Stomach (tissue), 9 donors: ENCODE results near the gene CLSTN3. TPM values are rescaled to one million over a fixed set of nuclear protein-coding genes. Genes with fewer than 3 reads are reported as not detected.

ENCODE experiments used
- DNase-seq, 2 donors: peaks; one replicate each; pipeline versions ENCODE4 v3.0.0 to v3.0.0-alpha.2; 2013 to 2019
- H3K27ac ChIP-seq, 5 donors: fragments of 200-600 bp in 4 of 5; sonication (generic) in 4 of 5; one replicate each; pipeline ENCODE4 v1.5.1; 2013 to 2019; ENCODE audit warnings: mild to moderate bottlenecking in 1 of 5, moderate library complexity in 1 of 5
- H3K27me3 ChIP-seq, 3 donors: fragments of 200-600 bp; sonication (generic); one replicate each; pipeline ENCODE4 v1.5.1; 2017 to 2019; ENCODE audit warnings: mixed run types in 1 of 3
- H3K36me3 ChIP-seq, 4 donors: fragments of 200-600 bp; sonication (generic); 1 replicate in 3 of 4; 2 replicates in 1 of 4; pipeline ENCODE4 v1.5.1; 2016 to 2019
- H3K4me1 ChIP-seq, 4 donors: fragments of 200-600 bp; sonication (generic); one replicate each; pipeline ENCODE4 v1.5.1; 2016 to 2019
- H3K4me3 ChIP-seq, 4 donors: fragments of 200-600 bp; sonication (generic) in 3 of 4; one replicate each; pipeline ENCODE4 v1.5.1; 2016 to 2019; ENCODE audit warnings: mild to moderate bottlenecking in 1 of 4
- H3K9me3 ChIP-seq, 4 donors: fragments of 200-600 bp; sonication (generic); one replicate each; pipeline ENCODE4 v1.5.1; 2016 to 2019
- CTCF ChIP-seq, 7 experiments: fragments of 450-650 bp in 4 of 7; fragments of 200-600 bp in 3 of 7; sonication (generic) in 3 of 7; IDR thresholded peaks; one replicate each; pipeline ENCODE4 v1.5.1; 2016 to 2019; ENCODE audit warnings: antibody characterized with exemption in 7 of 7, control low read depth in 2 of 7, mild to moderate bottlenecking in 1 of 7
- EP300 ChIP-seq: sonication (generic); formaldehyde crosslinking; IDR thresholded peaks from one replicate; pipeline ENCODE4 v1.6.1; 2017; ENCODE audit warnings: antibody characterized with exemption
- POLR2A ChIP-seq, 4 donors: fragments of 450-650 bp; IDR thresholded peaks; one replicate each; pipeline ENCODE4 v1.6.1; 2016; ENCODE audit warnings: antibody characterized with exemption in 4 of 4, control low read depth in 2 of 4, mild to moderate bottlenecking in 1 of 4, moderate library complexity in 1 of 4
- POLR2AphosphoS5 ChIP-seq, 3 donors: sonication (generic); formaldehyde crosslinking; IDR thresholded peaks; one replicate each; pipeline ENCODE4 v1.6.1; 2016; ENCODE audit warnings: antibody characterized with exemption in 3 of 3
- WGBS, 5 donors: extraction: QIAGEN DNeasy Blood & Tissue Kit in 3 of 5; methylation state at CpG; one replicate each; pipeline versions ENCODE4 v1.1.5 to v1.1.7; 2013 to 2018; 5-methylcytosine and 5-hydroxymethylcytosine counted together
- intact Hi-C: fragments of 100-400 bp; cut with DNase I; formaldehyde crosslinking; loops from one replicate; pipeline ENCODE4 v1.15.1; 2023; ENCODE audit warnings: low total_unique reads
- polyA plus RNA-seq, 3 donors: library from polyadenylated mRNA; stranded (reverse); fragments of 200-250 nt; gene quantifications; one replicate each; pipeline ENCODE4 v1.2.3, GENCODE V29; 2013
- total RNA-seq, 5 donors: library from RNA; depleted of rRNA; stranded (reverse); fragments of >200 nt; gene quantifications; one replicate each; pipeline versions ENCODE4 v1.1.0 to v1.2.3, GENCODE V29; 2014 to 2016
- donor health status: healthy with polysubstance abuse.
- donor health status: Bipolar disorder and iron deficiency.
- donor health status: healthy.

Gene CLSTN3
- total and polyA plus RNA-seq, 8 donors, result 2.4 to 149 (median 17.5) TPM

DNA sequence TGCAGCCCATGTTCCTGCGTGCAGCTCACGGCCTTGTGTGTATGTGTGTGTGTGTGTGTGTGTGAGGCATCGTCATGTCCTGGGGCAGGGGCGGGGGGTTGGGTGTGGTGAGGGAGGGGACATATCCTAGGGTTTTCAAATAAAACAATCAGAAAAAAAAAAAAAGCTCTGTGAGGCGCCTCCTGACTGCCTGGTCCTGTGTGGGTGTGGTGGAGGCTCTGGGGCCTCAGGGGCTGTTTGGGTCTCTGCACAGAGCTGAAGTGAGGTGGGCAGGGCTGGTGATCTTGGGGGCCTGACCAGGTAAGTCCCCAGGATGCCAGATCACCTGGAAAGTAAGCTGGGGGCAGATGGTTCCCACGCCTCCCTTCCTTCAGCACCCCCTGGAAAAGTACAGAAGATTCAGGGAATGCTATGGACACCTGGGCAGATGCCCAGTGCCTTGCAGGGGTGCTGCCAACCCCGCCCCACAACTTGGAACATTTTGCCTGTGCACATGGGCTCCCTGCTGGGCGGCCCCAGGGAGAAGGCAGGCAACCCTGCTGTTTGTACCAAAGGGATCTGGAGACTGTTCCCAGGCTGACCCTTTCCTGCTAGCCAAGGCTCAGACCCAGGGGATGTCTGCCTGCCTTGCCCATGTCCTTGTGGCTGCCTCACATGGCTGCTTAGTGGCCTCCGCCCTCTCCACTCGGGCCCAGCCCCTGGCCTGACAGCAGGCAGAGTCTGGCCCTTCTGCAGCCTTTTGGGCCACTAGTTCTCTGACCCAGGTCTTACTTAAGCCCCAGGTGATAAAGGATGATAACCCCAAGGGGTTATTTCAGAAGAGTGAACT, 28.8 kb downstream of the CLSTN3 start:
- WGBS, 5 donors, result 71 to 82% (median 74%) methylated on average over 7 to 10 of the region's 10 CpGs
- no peak overlapping the region for H3K4me3 ChIP-seq
- no peak for DNase-seq
- H3K27me3 ChIP-seq, result peaks cover 0 to 20% (median 10%) of the 10 kb centered on the region in 3 donors
- no peak overlapping the region for H3K27ac ChIP-seq
- peaks cover 0 to 46% (median 44%) of the 10 kb centered on the region in 4 donors for H3K36me3 ChIP-seq
- H3K4me1 ChIP-seq, result peaks cover 0 to 11% (median 6%) of the 10 kb centered on the region in 4 donors
- no peaks in the 10 kb centered on the region for H3K9me3 ChIP-seq
- TF ChIP-seq CTCF (IDR thresholded peaks at IDR 0.05), result no peak
- no peak for TF ChIP-seq EP300
- no peak for TF ChIP-seq POLR2A (IDR thresholded peaks at IDR 0.05)
- no peak for TF ChIP-seq POLR2AphosphoS5 (IDR thresholded peaks at IDR 0.05)
- intact Hi-C loops, result no loop called here

DNA sequence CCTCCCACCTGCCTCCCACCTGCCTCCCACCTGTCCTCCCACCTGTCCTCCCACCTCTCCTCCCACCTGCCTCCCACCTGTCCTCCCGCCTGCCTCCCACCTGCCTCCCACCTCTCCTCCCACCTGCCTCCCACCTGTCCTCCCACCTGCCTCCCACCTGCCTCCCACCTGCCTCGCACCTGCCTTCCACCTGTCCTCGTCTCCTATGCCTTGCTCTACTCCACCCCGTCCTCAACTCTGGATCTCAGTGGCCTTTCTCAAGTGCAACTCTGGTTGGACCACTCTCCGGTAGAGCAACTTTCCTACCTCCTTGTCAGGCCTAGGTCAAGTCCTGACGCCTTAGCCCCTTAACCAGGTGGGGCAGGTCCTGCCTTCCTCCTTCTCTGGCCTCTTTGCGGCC, 30.0 kb downstream of the CLSTN3 start:
- H3K4me1 ChIP-seq, result peaks cover 0 to 11% (median 6%) of the 10 kb centered on the region in 4 donors
- WGBS, 5 donors, result 69 to 86% (median 75%) methylated on average over 6 to 7 of the region's 7 CpGs
- H3K36me3 ChIP-seq, result peaks cover 0 to 34% (median 33%) of the 10 kb centered on the region in 4 donors
- H3K4me3 ChIP-seq, result no peak overlapping the region
- no peaks in the 10 kb centered on the region for H3K9me3 ChIP-seq
- DNase-seq, result no peak
- no peak overlapping the region for H3K27ac ChIP-seq
- TF ChIP-seq POLR2AphosphoS5 (IDR thresholded peaks at IDR 0.05), result no peak
- TF ChIP-seq EP300, result no peak
- no peak for TF ChIP-seq POLR2A (IDR thresholded peaks at IDR 0.05)
- no peak for TF ChIP-seq CTCF (IDR thresholded peaks at IDR 0.05)
- H3K27me3 ChIP-seq, result peaks cover 0 to 29% (median 10%) of the 10 kb centered on the region in 3 donors
- intact Hi-C loops, result no loop called here

DNA sequence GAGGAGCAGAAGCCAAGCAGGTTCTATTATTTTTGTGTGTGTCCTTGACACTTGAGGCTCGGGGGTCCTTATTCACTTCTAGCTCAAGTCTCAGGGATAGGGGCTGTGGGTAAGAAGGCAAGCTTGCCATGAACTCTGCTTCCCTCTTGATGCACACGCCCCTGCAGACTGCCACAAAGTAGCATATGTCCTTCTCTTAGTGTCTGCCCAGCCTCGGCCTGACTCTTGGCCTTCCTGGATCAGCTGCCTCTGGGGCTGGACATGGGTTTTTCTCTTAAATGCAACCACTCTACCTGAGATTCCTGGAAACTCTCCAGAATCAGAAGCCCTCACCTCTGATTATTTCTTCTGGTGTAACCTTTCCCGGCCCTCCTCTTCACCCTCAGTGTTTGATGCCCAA, 31.2 kb downstream of the CLSTN3 start:
- Histone ChIP-seq H3K36me3 (peaks cover 0 to 23% (median 22%) of the 10 kb centered on the region in 4 donors), H3K9me3 (no peaks in the 10 kb centered on the region), H3K27ac (no peak overlapping the region), H3K27me3 (peaks cover 0 to 29% (median 10%) of the 10 kb centered on the region in 3 donors), H3K4me1 (peaks cover 0 to 11% (median 6%) of the 10 kb centered on the region in 4 donors), H3K4me3 (no peak overlapping the region)
- intact Hi-C loops, result no loop called here
- no peak for TF ChIP-seq EP300
- TF ChIP-seq POLR2A (IDR thresholded peaks at IDR 0.05), result no peak
- TF ChIP-seq CTCF (IDR thresholded peaks at IDR 0.05), result no peak
- no peak for TF ChIP-seq POLR2AphosphoS5 (IDR thresholded peaks at IDR 0.05)
- no peak for DNase-seq
- 89 to 98% (median 93%) methylated on average over 4 of the region's 4 CpGs for WGBS, 5 donors

- intact Hi-C loops, result no loop called here
- no peak overlapping the region for H3K4me3 ChIP-seq
- H3K9me3 ChIP-seq, result no peaks in the 10 kb centered on the region
- TF ChIP-seq POLR2AphosphoS5 (IDR thresholded peaks at IDR 0.05), result no peak
- no peak for TF ChIP-seq EP300
- TF ChIP-seq CTCF (IDR thresholded peaks at IDR 0.05), result no peak
- TF ChIP-seq POLR2A (IDR thresholded peaks at IDR 0.05), result no peak
- H3K4me1 ChIP-seq, result peaks cover 0 to 11% (median 6%) of the 10 kb centered on the region in 4 donors
- 81 to 89% (median 86%) methylated on average over 5 of the region's 5 CpGs for WGBS, 5 donors
- peaks cover 0 to 18% (median 18%) of the 10 kb centered on the region in 4 donors for H3K36me3 ChIP-seq
- H3K27me3 ChIP-seq, result peaks cover 0 to 29% (median 10%) of the 10 kb centered on the region in 3 donors
- no peak overlapping the region for H3K27ac ChIP-seq
- DNase-seq, result no peak
These were observed 31.6 kb downstream of the CLSTN3 start for GRCh38 chr12:7161811-7162210.
